NOMO-1 treated with dmso at 0.1 percent for 144 hours (cell line): ENCODE data around the gene SAMD8.
A peak's percentile ranks its signal among the peaks of the same experiment; 100 is the strongest.
"Not testable (repeated sequence)": the region's sequence is repeated elsewhere in the genome, so short reads cannot be mapped to it uniquely, and the experiment has no call there.

ENCODE experiments used
- DNase-seq: peaks from one replicate; lab custom pipeline; 2025; ENCODE audit not compliant: unreplicated experiment; lab: John Stamatoyannopoulos, UW

Gene SAMD8

DNA sequence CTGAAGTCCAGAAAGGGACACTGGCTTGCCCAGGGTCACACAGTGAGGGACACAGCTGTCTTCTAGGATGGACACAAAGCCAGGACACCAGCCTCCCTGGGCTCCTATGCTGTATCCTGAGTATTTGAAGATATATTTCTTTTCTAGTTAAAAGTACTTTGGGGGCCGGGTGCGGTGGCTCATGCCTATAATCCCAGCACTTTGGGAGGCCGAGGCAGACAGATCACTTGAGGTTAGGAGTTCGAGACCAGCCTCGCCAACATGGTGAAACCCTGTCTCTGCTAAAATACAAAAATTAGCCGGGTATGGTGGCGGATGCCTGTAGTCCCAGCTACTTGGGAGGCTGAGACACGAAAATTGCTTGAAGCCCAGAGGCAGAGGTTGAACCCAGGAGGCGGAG lies 4.6 kb upstream of the SAMD8 start:
- DNase-seq, result not testable (repeated sequence)

DNA sequence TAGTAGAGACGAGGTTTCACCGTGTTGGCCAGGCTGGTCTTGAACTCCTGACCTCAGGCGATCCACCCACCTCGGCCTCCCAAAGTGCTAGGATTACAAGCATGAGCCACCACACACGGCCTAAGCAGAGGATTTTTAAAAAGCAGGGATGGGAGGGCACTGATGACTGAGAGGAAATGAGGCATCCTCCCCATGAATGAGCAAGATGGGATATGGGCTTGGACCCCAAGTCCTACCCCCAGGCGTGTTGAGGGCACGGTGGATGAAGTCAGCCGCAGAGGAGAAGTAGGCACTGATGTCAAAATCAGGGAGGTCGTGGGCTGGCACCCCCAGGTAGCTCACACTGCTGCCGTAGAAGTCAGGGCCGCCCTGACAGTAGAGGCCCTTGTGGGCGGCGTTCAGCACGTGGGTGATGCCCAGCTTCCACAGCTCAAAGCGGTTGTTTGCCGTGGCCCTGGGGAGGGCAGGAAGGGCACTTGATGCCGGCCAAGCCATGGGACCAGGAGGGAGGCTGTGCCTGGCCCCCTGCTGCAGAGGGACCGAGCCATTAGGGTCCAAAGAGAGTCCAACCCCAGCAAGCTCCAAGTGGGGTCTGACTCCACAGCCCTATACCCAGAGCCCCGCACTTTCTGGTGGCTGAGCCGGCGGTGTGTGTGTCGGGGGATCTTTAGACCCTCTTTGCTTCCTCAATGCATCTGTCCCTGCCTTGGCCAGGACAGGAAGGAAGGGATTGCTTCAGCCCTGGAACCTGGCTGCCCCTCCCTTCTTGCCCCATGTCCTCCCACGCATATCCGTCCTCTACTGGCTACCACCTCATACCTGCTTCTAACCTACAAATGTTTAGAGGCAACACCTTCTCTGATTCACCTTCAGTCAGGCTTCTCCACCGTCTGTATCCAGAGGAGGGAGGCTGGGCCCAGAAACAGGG lies 3.4 kb upstream of the SAMD8 start:
- no peak for DNase-seq

DNA sequence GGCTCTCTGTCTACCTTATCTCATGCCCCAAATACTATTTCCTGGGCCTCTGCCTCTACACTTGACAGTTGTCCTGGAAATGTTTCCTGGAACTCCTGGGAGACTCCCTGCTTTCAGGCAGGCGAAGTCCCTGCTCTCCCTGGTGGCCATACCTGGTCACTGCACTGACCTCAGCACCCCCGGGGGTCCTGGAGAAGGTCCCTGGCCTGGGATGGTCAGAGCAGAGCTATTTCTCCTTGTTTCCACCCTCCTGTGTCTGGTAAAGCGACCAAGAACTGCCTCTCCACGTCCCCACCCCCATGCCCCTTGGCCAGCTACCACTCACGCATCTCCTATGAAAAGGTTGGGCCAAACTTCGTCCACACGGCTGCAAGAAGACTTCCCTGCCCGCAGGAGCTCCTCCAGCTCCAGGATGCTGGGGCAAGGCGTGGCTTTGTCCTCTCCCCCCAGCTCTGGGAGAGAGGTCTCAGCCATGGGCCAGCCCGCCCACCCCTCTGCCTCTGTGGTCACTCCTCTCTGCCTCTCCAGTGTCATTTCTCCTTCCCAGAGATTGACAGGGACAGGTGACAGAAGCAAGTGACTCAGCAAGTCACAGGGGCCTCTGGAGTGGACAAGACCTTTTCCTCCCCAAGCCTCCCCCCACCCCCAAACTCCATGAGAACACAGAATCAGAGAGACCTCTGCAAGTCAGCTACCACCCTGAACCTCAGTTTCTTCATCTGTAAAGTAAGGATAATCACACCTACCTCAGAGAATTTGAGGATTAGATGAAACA lies 2.6 kb upstream of the SAMD8 start:
- DNase-seq, result no peak

DNA sequence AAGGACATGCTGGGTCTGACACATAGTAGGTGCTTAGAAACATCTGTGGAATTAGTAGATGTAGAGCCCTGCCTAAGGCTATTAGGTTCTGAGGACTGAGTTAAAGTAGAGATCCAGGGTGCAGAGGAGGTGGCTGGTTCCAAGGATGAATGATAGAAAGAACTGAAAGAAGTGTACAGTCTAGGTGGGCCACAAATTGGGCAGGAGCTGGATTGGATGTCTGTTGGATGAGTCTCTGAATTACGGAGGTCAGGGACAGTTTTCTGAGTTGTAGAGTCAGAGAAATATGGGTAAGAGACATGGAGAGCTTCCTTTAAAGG lies 2.0 kb upstream of the SAMD8 start:
- no peak for DNase-seq

DNA sequence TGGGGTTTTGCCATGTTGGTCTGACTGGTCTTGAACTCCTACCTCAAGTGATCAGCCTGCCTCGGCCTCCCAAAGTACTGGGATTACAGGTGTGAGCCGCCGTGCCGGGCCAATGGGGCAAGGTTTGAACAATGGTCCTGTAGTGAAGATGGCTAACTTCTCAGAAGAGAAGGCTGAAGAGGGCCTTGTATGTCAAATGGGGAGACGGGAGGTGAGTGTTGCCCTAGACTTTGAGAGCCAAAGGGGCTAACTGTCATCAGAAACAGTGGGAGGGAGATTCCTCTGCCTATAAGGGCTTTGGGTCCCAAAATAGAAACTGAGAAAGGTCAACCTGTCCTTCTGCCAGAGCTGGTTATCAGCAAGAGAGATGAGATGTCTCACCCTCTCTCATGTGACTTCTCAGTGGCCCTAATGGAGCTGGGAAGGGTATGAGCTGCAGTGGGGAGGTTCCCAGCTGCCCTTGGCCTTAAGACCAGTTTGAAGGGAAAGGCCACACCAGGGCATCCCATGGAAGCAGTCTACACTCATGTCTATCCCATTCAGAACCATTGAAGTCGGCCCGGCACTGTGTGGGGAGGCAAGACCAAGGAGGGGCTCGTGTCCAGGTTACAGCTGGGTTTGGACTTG lies 1.3 kb upstream of the SAMD8 start:
- DNase-seq, result no peak

DNA sequence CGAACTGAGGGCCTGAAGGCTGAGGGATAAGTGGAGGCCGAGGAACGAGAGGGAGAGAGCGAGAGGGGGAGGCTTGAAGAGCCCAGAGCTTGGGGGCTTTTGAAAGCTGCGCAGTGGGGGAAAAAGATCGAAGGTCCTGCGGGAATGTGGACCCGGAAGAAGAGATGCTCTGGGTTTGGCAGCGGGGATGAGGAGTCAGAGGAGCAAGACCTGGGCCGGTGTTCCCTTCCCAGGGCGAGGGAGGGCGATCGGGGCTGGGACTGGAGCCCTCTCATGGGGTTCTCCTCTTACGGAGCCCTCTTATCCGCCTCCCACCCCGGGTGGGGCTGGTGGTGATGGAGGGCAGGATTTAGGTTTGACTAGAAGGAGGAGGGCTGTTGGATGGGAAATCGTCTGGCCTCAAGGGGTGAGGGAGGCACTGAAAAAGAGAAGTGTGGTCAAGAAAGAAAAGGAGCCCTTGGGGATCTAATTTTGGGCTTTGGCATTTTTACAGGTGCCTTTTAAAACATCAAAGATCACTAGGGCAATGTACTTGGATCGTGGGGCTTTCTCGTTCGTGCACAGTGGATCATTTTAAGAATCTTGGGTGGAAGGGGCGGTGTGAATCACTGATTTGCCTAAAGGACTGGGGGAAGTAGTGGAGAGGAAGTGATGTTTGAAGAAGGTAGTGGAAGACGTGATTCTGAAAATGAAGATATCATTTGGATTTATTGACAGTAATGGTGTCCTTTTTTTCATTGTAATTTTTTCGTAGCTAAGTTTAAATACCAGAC lies 637 bp downstream of the SAMD8 start:
- DNase-seq, result peak; percentile 66

DNA sequence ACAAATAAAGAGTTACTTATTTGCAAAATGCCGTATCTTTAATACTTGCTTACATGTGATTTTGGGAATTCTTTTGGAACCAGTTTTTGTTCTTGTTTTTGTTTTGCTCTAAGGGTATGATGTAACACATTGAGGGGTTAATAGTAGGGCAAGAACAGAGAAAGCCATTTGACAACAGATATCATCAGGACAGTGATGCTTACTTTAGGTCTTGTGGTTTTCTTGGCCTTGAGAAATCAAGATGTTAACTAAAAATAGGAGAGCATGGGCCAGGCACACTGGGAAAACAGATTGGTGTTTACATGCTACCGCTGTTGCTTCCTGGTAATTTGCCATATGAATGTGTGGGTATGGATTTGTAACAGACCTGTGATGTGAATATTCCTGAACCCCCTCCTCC lies 3.7 kb downstream of the SAMD8 start:
- no peak for DNase-seq

DNA sequence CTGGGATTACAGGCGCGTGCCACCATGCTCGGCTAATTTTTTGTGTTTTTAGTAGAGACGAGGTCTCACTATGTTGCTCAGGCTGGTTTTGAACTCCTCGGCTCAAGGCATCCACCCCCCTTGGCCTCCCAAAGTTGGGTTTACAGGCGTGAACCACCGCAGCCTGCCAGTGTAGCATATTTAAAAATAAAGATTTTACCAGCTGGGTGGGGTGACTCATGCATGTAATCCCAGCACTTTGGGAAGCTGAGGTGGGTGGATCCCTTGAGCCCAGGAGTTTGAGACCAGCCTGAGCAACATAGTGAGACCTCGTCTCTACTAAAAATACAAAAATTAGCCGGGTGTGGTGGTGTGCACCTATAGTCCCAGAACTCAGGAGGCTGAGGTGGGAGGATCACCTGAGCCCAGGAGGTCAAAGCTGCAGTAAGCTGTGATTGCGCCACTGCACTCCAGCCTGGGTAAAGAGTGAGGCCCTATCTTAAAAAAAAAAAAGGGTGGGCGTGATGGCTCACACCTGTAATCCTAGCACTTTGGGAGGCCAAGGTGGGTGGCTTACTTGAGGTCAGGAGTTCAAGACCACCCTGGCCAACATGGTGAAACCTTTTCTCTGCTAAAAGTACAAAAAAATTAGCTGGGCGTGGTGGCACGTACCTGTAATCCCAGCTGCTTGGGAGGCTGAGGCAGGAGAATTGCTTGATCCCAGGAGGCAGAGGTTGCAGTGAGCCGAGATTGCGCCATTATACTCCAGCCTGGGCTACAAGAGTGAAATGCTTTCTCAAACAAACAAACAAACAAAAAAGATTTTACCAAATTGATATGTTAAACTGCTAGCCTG lies 5.7 kb downstream of the SAMD8 start:
- not testable (repeated sequence) for DNase-seq

DNA sequence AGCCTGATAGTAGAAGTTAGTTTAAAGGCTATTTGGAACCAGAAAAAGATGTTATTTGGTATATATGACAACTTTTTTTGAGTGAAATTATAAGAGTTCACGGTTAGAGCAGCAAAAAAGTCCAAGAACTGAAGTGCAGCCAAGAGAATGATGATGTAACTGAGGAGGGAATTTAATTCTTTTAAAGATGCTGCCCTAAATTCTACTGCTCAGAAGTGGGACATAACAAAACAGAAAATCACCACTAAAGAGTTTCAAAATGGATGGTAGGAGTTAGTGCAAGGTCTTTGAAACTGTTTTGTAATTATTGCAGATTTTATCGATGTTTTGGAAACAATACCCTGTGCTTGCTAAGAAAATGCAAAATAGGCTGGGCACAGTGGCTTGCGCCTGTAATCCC lies 6.5 kb downstream of the SAMD8 start:
- DNase-seq, result no peak

DNA sequence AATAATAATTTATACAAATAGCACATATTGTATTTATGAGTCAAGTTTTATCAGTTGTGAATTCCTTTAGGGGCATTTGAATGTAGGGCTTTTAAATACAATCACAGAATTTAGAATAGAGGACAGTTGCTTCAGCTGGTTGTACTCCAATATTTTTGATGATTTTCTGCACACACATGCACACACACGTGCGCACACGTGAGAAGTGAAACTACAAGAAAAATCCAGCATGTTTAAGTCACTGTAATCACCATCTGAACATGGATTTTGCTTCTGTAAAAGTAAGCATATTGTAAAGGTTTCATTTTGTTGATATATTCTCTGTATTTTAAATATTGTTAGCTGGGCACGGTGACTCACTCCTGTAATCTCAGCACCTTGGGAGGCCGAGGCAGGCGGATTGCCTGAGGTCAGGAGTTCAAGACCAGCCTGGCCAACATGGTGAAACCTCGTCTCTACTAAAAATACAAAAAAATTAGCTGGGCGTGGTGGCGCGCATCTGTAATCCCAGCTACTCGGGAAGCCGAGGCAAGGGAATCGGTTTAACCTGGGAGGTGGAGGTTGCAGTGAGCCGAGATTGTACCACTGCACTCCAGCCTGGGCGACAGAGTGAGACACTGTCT lies 8.1 kb downstream of the SAMD8 start:
- DNase-seq, result not testable (repeated sequence)

DNA sequence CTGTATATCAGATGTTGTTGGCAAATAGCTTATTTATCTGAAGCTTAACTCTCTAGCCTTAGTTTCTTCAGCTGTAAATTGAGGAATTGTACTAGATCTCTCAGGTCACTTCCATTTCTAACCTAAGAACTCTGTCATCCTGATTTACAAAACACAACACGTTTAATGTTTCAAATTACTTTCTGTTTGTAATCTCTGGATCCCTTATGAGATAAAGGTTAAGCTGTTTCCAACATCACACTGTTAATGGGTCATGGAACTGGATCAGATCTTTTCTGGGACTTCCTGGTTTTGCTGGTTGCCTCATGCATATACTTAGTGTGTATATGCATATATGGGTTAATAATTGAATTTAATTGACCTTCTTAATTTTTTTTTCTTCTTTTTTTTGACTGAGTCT lies 9.9 kb downstream of the SAMD8 start:
- DNase-seq, result no peak

DNA sequence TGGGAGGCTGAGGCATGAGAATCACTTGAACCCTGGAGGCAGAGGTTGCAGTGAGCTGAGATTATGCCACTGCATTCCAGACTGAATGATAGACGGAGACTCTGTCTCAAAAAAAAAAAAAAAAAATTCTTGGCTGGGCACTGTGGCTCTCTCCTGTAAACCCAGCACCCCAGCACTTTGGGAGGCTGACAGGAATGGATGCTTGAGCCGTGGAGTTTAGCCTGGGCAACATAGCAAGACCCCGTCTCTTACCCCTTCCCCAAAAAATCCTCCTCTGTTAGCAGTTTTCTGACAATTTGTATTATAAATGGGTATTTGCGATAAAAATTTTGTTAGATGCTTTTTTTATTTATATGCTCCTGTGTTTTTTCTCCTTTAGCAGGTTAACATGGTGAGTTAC lies 11.0 kb downstream of the SAMD8 start:
- no peak for DNase-seq

DNA sequence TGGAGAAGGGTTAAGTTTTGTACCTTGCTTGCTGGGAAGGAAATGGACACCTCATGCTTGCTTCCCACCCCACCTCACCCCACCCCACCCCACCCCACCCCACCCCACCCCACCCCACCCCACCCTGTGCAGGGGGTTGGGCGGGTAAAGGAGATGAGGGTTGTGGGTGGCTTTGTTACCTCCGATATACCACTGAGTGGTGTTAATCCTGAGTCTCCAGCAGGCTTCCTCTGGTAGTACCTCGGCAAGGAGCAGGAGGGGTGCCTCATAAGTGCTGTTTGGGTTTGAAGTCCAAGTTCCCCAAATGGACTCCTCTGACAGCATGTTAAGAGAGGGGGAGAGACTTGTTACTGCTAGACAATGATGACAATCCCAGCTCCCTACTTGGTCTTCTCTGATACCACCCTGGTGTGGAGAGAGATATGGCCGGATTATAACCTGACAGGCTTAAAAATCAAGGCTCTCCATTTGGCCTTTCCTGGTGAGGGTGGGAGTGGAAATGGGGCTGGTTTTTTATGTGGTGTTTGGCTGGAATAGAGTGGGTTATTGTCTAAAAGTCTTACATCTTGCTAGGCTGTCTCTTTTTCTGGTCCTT lies 11.7 kb downstream of the SAMD8 start:
- DNase-seq, result no peak

DNA sequence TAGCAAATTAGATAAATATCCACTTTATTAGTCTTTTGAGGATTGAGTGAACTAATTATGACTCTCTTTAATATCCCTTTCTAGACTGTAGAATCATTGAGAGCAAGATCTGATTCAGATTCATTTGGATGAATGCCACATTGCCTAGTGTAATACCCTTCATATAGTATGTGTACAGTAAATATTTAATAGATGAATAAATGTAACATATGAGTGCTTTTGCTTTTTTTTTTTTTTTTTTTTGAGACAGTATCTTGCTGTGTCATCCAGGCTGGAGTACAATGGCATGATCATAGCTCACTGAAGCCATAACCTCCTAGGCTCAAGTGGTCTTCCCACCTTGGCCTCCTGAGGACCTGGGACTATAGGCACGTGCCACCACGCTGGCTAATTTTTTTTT lies 14.8 kb downstream of the SAMD8 start:
- DNase-seq, result no peak

DNA sequence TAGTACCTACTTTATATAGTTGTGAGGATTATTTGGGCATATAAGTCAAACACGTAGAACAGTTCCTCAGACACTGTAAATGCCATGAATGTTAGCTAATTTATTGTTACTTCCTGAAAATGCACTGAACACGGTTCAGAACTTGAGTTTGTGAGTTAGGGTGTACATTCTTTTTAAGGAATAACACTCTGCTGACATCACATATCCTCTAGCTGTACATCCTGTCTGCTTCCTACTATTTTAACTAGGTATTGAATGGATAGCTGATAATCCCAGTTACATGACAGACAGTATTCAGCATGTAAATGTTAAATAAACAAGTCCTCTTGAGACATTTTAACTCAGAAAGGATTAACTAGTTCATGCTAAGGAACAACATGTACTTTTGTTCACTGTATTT lies 16.0 kb downstream of the SAMD8 start:
- no peak for DNase-seq

DNA sequence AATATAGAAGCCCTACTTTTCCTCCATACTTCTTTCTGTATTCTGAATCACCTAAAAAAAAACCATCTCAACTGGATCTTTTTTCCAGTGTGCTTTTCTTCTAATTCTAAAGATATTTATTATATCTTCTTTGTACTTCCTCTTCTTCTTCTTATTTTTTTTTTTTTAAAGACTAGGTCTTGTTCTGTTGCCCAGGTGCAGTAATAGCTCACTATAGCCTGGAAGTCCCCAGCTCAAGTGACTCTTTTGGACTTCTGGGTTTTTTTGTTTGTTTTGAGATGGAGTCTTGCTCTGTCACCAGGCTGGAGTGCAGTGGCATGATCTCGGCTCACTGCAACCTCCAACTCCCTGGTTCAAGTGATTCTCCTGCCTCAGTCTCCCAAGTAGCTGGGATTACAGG lies 17.5 kb downstream of the SAMD8 start:
- not testable (repeated sequence) for DNase-seq

DNA sequence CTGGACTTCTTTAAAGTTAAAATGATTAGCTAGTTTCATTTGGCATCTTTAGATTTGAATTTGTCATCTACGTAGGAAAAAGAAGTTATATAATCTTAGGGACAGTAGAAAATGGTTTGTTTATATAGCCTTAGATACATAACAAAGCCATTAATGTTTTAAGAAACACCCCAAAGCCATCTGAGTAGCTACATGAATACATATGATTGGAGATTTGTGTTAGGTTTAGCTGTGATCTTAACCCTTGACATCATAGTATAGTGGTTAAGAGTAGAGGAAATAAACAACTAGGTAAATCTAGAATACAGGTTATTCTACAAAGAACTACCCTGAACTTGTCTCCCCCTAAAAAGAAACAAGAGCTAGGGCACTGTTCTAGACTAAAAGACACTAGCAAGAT lies 18.1 kb downstream of the SAMD8 start:
- no peak for DNase-seq

DNA sequence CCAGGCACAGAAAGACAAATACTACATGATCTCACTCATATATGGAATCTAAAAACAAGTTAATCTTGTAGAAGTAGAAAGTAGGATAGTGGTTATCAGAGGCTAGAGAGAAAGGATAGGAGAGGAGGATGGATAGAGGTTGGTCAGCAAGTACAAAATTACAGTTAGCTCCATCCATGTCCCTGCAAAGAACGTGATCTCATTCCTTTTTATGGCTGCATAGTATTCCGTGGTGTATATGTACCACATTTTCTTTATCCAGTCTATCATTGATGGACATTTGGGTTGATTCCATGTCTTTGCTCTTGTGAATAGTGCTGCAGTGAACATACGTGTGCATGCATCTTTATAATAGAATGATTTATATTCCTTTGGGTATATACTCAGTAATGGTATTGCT lies 22.2 kb downstream of the SAMD8 start:
- not testable (repeated sequence) for DNase-seq

DNA sequence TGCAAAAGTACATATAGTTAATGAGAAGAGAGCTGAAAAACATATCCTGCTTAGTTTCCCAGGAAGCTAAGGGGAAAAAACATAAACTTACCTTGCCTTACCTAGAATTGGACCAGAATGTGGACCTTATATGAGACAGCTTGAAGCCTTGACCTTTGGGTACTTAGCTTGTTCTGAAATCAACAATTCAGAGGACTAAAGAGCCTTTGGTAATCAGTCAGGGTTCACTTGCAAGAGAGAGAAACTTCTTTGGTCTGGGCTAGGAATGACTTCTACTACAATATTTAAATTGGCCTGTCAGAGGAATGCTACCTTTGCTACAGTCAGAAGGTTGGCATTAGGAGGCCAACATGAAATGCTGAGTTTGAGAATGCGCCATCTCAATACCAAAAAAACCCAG lies 24.9 kb downstream of the SAMD8 start:
- DNase-seq, result no peak
